Measurements from ENCODE around the gene CHERP. TPM values are rescaled to one million over a fixed set of nuclear protein-coding genes. Genes with fewer than 3 reads are reported as not detected.
A peak's percentile ranks its signal among the peaks of the same experiment; 100 is the strongest.

Gene CHERP
- total and polyA plus RNA-seq, 2 of the 13 experiments (the other 11 are each of a cell fraction or from before 2014, with no cell fraction given), result 4.3 to 5.4 TPM

- FAIRE-seq (no peak), ATAC-seq (no peak), DNase-seq (ENCODE audit: low spot score) (no peak)
- peaks cover 16 to 40% of the 10 kb centered on the region in 2 experiments; a peak in 4 of 5 replicates for H3K36me3 ChIP-seq (replicated peaks in 1 of 2; ENCODE audit: control insufficient read depth in 1 of 2, insufficient read depth in 2 of 2, low read length in 2 of 2)
- no peak overlapping the region for H3K27ac ChIP-seq (ENCODE audit: extremely low read length, insufficient read depth, low read length)
- H3K4me1 ChIP-seq (ENCODE audit: insufficient read depth, low read length), result peaks cover 21% of the 10 kb centered on the region
- H2AFZ ChIP-seq (ENCODE audit: low read length), result no peak overlapping the region
- H3K4me2 ChIP-seq (ENCODE audit: low read depth, low read length), result no peak overlapping the region
- H3K79me2 ChIP-seq (ENCODE audit: insufficient read depth, low read length), result peaks cover 53% of the 10 kb centered on the region
- TF ChIP-seq, protein P1, sequence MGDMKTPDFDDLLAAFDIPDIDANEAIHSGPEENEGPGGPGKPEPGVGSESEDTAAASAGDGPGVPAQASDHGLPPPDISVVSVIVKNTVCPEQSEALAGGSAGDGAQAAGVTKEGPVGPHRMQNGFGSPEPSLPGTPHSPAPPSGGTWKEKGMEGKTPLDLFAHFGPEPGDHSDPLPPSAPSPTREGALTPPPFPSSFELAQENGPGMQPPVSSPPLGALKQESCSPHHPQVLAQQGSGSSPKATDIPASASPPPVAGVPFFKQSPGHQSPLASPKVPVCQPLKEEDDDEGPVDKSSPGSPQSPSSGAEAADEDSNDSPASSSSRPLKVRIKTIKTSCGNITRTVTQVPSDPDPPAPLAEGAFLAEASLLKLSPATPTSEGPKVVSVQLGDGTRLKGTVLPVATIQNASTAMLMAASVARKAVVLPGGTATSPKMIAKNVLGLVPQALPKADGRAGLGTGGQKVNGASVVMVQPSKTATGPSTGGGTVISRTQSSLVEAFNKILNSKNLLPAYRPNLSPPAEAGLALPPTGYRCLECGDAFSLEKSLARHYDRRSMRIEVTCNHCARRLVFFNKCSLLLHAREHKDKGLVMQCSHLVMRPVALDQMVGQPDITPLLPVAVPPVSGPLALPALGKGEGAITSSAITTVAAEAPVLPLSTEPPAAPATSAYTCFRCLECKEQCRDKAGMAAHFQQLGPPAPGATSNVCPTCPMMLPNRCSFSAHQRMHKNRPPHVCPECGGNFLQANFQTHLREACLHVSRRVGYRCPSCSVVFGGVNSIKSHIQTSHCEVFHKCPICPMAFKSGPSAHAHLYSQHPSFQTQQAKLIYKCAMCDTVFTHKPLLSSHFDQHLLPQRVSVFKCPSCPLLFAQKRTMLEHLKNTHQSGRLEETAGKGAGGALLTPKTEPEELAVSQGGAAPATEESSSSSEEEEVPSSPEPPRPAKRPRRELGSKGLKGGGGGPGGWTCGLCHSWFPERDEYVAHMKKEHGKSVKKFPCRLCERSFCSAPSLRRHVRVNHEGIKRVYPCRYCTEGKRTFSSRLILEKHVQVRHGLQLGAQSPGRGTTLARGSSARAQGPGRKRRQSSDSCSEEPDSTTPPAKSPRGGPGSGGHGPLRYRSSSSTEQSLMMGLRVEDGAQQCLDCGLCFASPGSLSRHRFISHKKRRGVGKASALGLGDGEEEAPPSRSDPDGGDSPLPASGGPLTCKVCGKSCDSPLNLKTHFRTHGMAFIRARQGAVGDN (CRISPR knock-in tag; IDR thresholded peaks at IDR 0.05), result peak; percentile 29; the same call in 1 of the 2 replicates
- TF ChIP-seq GFI1 (CRISPR knock-in tag; IDR thresholded peaks at IDR 0.05; ENCODE audit: borderline replicate concordance) (no peak), ZNF564 (CRISPR knock-in tag; IDR thresholded peaks at IDR 0.05) (no peak), ZNF33A (CRISPR knock-in tag; IDR thresholded peaks at IDR 0.05; ENCODE audit: borderline replicate concordance) (no peak), MIER2 (CRISPR knock-in tag; IDR thresholded peaks at IDR 0.05) (no peak), NCOA5 (CRISPR knock-in tag; IDR thresholded peaks at IDR 0.05) (no peak), CBX1 (IDR thresholded peaks at IDR 0.05; ENCODE audit: low read depth) (no peak), MEF2D (CRISPR knock-in tag; IDR thresholded peaks at IDR 0.05) (no peak), TBL1XR1 (IDR thresholded peaks at IDR 0.05; ENCODE audit: borderline replicate concordance, low read length, partially characterized antibody) (no peak)
- in situ Hi-C loops (cut with HindIII; ENCODE audit: extremely low pct_ligation_motif_present, low pct_unique_long_range_greater_than_20kb), result no loop called here
- H3K9me3 ChIP-seq (ENCODE audit: low read length), result no peaks in the 10 kb centered on the region
- ChIA-PET CTCF (ENCODE audit: low intra/inter-chr PET ratio, low total read pairs) (no interaction called here), POLR2A (interaction anchor here (1.2 kb wide), 1 partner anchor 9 kb away, joined by 3 read pairs; no protein-coding TSS in a partner anchor)
- intact Hi-C loops (cut with micrococcal nuclease; ENCODE audit: unreplicated experiment), result no loop called here
- no peak overlapping the region for H3K4me3 ChIP-seq (replicated peaks in 1 of 3; ENCODE audit: insufficient read depth in 1 of 3, low read depth in 2 of 3, low read length in 3 of 3)
- no peak overlapping the region for H3K9ac ChIP-seq (ENCODE audit: insufficient read depth, low read depth, low read length)
- no peaks in the 10 kb centered on the region; a peak in 1 of 5 replicates for H3K27me3 ChIP-seq (ENCODE audit: control insufficient read depth in 1 of 2, insufficient read depth in 2 of 2, low read length in 2 of 2)
- peaks cover 12% of the 10 kb centered on the region; the same call in 1 of the 2 replicates for H4K20me1 ChIP-seq (ENCODE audit: insufficient read depth, low read length)
- no TSS peak for BruUV-seq (replicated peaks)
- WGBS (ENCODE audit: low lambda C conversion rate), result 98% methylated on average over 33 of the region's 48 CpGs
Measured at GRCh38 chr19:16575861-16576689, 33.8 kb upstream of the CHERP start.

Data from HepG2 (cell line).